GM12892 (cell line): ENCODE results near the gene BCKDHB.

Experiments used
- POLR2A ChIP-seq: IDR thresholded peaks from 2 replicates; pipeline ENCODE4 v1.6.1; 2011; ENCODE audit warnings: low read depth, low read length, control low read depth
- POLR2AphosphoS5 ChIP-seq: IDR thresholded peaks from 2 replicates; pipeline ENCODE4 v1.6.1; 2011; ENCODE audit warnings: low read depth, low read length, control low read depth
- TAF1 ChIP-seq: IDR thresholded peaks from 2 replicates; pipeline ENCODE4 v1.6.1; 2011; ENCODE audit warnings: low read depth, mild to moderate bottlenecking, control low read depth, low read length, borderline replicate concordance

GRCh38 chr6:80106418-80107235, at the start of gene BCKDHB:
- TF ChIP-seq POLR2A, result peak; percentile 90; the same call in 1 of the 2 replicates
- peak; percentile 85 for TF ChIP-seq POLR2AphosphoS5
- peak; percentile 82; the same call in 1 of the 2 replicates for TF ChIP-seq TAF1
